HG02678 (cell line): Measurements from ENCODE around the gene KCND2.
A peak's percentile ranks its signal among the peaks of the same experiment; 100 is the strongest.
"Not testable (repeated sequence)": the region's sequence is repeated elsewhere in the genome, so short reads cannot be mapped to it uniquely, and the experiment has no call there.

Experiments used
- ATAC-seq: cut with Tn5 transposase; IDR thresholded peaks from one replicate; pipeline ENCODE4 v1.9.1; 2021; ENCODE audit warnings: mild to moderate bottlenecking, moderate library complexity; ENCODE audit not compliant: unreplicated experiment

KCND2 gene

GRCh38 chr7:120272701-120273475 is at the start of gene KCND2:
TSS of gene KCND2 (plus strand) at chr7:120273175.
- ATAC-seq, result peak; percentile 37

- no peak for ATAC-seq
These were observed 46.8 kb upstream of the KCND2 start for GRCh38 chr7:120226188-120226587.

GRCh38 chr7:120227255-120227654 is 45.7 kb upstream of the KCND2 start:
- no peak for ATAC-seq

GRCh38 chr7:120229084-120229483 is 43.9 kb upstream of the KCND2 start:
- no peak for ATAC-seq

- ATAC-seq, result no peak
These were observed 39.6 kb upstream of the KCND2 start for GRCh38 chr7:120233338-120233737.

GRCh38 chr7:120240350-120240749 is 32.6 kb upstream of the KCND2 start:
- ATAC-seq, result not testable (repeated sequence)

GRCh38 chr7:120241973-120242372 is 31.0 kb upstream of the KCND2 start:
- ATAC-seq, result no peak

GRCh38 chr7:120254845-120255244 is 18.1 kb upstream of the KCND2 start:
- no peak for ATAC-seq

GRCh38 chr7:120256344-120257070 is 16.5 kb upstream of the KCND2 start:
- ATAC-seq, result no peak

- ATAC-seq, result no peak
These were observed 13.6 kb upstream of the KCND2 start for GRCh38 chr7:120259386-120259785.

GRCh38 chr7:120260111-120260510 is 12.9 kb upstream of the KCND2 start:
- no peak for ATAC-seq

- peak; percentile 45 for ATAC-seq
These were observed 714 bp upstream of the KCND2 start for GRCh38 chr7:120272261-120272660.

- ATAC-seq, result peak; percentile 65
These were observed 551 bp downstream of the KCND2 start for GRCh38 chr7:120273476-120273975.

GRCh38 chr7:120274482-120274881 is 1.5 kb downstream of the KCND2 start:
- no peak for ATAC-seq

- ATAC-seq, result no peak
These were observed 1.9 kb downstream of the KCND2 start for GRCh38 chr7:120274899-120275298.

- ATAC-seq, result no peak
These were observed 3.7 kb downstream of the KCND2 start for GRCh38 chr7:120276720-120277119.

GRCh38 chr7:120278773-120279172 is 5.8 kb downstream of the KCND2 start:
- ATAC-seq, result no peak

GRCh38 chr7:120280743-120281142 is 7.8 kb downstream of the KCND2 start:
- ATAC-seq, result no peak

GRCh38 chr7:120293027-120293426 is 20.1 kb downstream of the KCND2 start:
- no peak for ATAC-seq

- ATAC-seq, result no peak
These were observed 29.2 kb downstream of the KCND2 start for GRCh38 chr7:120302190-120302589.

GRCh38 chr7:120303105-120303504 is 30.1 kb downstream of the KCND2 start:
- peak; percentile 59 for ATAC-seq

GRCh38 chr7:120304674-120305073 is 31.7 kb downstream of the KCND2 start:
- no peak for ATAC-seq
